HEK293 (cell line): ENCODE data around the gene PIK3R1.

ENCODE experiments used
- ZNF132 ChIP-seq: fragments of 450-650 bp; formaldehyde crosslinking; IDR thresholded peaks from 2 replicates; pipeline ENCODE4 v1.5.1; 2017; ENCODE audit warnings: missing biosample characterization, missing genetic modification characterization, borderline replicate concordance
- ZNF324 ChIP-seq: fragments of 450-650 bp; formaldehyde crosslinking; IDR thresholded peaks from 2 replicates; pipeline ENCODE4 v1.5.1; 2016; ENCODE audit warnings: missing biosample characterization, missing genetic modification characterization
- ZNF660 ChIP-seq: fragments of 450-650 bp; IDR thresholded peaks from 2 replicates; pipeline ENCODE4 v1.5.1; 2018; ENCODE audit warnings: missing biosample characterization, mild to moderate bottlenecking, missing genetic modification characterization
- ZNF704 ChIP-seq: fragments of 450-650 bp; formaldehyde crosslinking; IDR thresholded peaks from 2 replicates; pipeline ENCODE4 v1.5.1; 2016; ENCODE audit warnings: missing biosample characterization, missing genetic modification characterization
- TF ChIP-seq, protein P1 (sequence below): fragments of 450-650 bp; formaldehyde crosslinking; IDR thresholded peaks from 2 replicates; pipeline ENCODE4 v1.5.1; 2016; ENCODE audit warnings: missing biosample characterization, missing genetic modification characterization

GRCh38 chr5:68247627-68248026, 32.1 kb downstream of the PIK3R1 start:
- TF ChIP-seq, protein P1, sequence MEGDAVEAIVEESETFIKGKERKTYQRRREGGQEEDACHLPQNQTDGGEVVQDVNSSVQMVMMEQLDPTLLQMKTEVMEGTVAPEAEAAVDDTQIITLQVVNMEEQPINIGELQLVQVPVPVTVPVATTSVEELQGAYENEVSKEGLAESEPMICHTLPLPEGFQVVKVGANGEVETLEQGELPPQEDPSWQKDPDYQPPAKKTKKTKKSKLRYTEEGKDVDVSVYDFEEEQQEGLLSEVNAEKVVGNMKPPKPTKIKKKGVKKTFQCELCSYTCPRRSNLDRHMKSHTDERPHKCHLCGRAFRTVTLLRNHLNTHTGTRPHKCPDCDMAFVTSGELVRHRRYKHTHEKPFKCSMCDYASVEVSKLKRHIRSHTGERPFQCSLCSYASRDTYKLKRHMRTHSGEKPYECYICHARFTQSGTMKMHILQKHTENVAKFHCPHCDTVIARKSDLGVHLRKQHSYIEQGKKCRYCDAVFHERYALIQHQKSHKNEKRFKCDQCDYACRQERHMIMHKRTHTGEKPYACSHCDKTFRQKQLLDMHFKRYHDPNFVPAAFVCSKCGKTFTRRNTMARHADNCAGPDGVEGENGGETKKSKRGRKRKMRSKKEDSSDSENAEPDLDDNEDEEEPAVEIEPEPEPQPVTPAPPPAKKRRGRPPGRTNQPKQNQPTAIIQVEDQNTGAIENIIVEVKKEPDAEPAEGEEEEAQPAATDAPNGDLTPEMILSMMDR (tag by site-specific recombination), result no peak
- TF ChIP-seq ZNF704, result no peak
- no peak for TF ChIP-seq ZNF660 (tag by site-specific recombination)
- TF ChIP-seq ZNF132 (tag by site-specific recombination), result no peak
- no peak for TF ChIP-seq ZNF324 (tag by site-specific recombination)
